ENCODE results near the gene RASSF8.

DNA sequence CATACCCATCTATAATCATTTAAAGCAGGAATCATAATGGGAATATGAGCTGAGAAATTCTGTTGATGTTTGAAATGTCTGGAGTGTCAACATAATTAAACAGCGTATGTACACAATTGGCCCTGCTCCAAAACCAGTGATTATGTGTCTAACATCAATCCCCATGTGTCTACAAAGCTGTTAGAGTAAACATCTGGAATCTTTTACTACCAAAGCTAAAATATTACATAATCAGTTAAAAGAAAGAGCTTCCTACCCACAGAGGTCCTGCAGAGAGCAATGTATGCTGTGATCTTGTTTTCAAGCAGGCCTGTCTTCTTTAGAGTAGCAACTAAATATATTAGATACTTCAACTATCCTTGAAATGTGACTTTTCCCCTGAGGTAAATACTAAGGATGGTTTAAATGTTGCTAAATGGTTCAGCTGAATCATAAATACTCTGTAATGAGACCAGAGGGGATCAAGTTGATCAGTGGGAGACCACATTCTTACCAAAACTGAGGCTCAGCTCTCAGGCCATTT, 74.3 kb downstream of the RASSF8 start:
- TF ChIP-seq, protein P1, sequence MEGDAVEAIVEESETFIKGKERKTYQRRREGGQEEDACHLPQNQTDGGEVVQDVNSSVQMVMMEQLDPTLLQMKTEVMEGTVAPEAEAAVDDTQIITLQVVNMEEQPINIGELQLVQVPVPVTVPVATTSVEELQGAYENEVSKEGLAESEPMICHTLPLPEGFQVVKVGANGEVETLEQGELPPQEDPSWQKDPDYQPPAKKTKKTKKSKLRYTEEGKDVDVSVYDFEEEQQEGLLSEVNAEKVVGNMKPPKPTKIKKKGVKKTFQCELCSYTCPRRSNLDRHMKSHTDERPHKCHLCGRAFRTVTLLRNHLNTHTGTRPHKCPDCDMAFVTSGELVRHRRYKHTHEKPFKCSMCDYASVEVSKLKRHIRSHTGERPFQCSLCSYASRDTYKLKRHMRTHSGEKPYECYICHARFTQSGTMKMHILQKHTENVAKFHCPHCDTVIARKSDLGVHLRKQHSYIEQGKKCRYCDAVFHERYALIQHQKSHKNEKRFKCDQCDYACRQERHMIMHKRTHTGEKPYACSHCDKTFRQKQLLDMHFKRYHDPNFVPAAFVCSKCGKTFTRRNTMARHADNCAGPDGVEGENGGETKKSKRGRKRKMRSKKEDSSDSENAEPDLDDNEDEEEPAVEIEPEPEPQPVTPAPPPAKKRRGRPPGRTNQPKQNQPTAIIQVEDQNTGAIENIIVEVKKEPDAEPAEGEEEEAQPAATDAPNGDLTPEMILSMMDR (IDR thresholded peaks at IDR 0.05; ENCODE audit: low read depth, low read length) = no peak
- no peak for TF ChIP-seq POLR2A (IDR thresholded peaks at IDR 0.05; ENCODE audit: extremely low read depth, insufficient read length)
